ENCODE results near the gene CAMKMT. TPM values are rescaled to one million over a fixed set of nuclear protein-coding genes. Genes with fewer than 3 reads are reported as not detected.

CAMKMT gene
- total and polyA plus RNA-seq, 10 donors = 4.1 to 26.1 (median 11.0) TPM

GRCh38 chr2:44551497-44551896 lies 189.8 kb downstream of the CAMKMT start:
- Histone ChIP-seq H3K9me3 (no peaks in the 10 kb centered on the region), H3K27ac (no peak overlapping the region), H3K4me3 (no peak overlapping the region), H3K4me1 (no peaks in the 10 kb centered on the region), H3K36me3 (peaks cover 0 to 9% (median 0%) of the 10 kb centered on the region in 6 donors), H3K27me3 (replicated peaks in 1 of 7) (no peaks in the 10 kb centered on the region)
- WGBS, 5 donors = 79 to 93% (median 87%) methylated on average over 1 of the region's 1 CpG
- TF ChIP-seq CTCF (IDR thresholded peaks at IDR 0.05 in 8 of 11, conservative IDR thresholded peaks at IDR 0.05 in 3 of 11) = no peak
- TF ChIP-seq POLR2A (IDR thresholded peaks at IDR 0.05) = no peak
- no peak for TF ChIP-seq POLR2AphosphoS5 (IDR thresholded peaks at IDR 0.05)
- DNase-seq = no peak
- intact Hi-C loops (cut with DNase I; ENCODE audit: low total_unique reads) = no loop called here

GRCh38 chr2:44553456-44553855 lies 191.7 kb downstream of the CAMKMT start:
- Histone ChIP-seq H3K27me3 (replicated peaks in 1 of 7) (no peaks in the 10 kb centered on the region), H3K4me3 (no peak overlapping the region), H3K4me1 (no peaks in the 10 kb centered on the region), H3K36me3 (peaks cover 0 to 14% (median 0%) of the 10 kb centered on the region in 6 donors), H3K9me3 (no peaks in the 10 kb centered on the region), H3K27ac (no peak overlapping the region)
- 74 to 84% (median 83%) methylated on average over 4 of the region's 4 CpGs for WGBS, 5 donors
- intact Hi-C loops (cut with DNase I; ENCODE audit: low total_unique reads) = no loop called here
- DNase-seq = no peak
- TF ChIP-seq CTCF (IDR thresholded peaks at IDR 0.05 in 8 of 11, conservative IDR thresholded peaks at IDR 0.05 in 3 of 11) (no peak), POLR2A (IDR thresholded peaks at IDR 0.05) (no peak), POLR2AphosphoS5 (IDR thresholded peaks at IDR 0.05) (no peak)

GRCh38 chr2:44555700-44556099 lies 194.0 kb downstream of the CAMKMT start:
- H3K27ac ChIP-seq = no peak overlapping the region

GRCh38 chr2:44559108-44559507 lies 197.4 kb downstream of the CAMKMT start:
- Histone ChIP-seq H3K4me1 (no peaks in the 10 kb centered on the region), H3K9me3 (no peaks in the 10 kb centered on the region), H3K27ac (no peak overlapping the region), H3K36me3 (peaks cover 0 to 6% (median 0%) of the 10 kb centered on the region in 6 donors), H3K4me3 (no peak overlapping the region), H3K27me3 (replicated peaks in 1 of 7) (no peaks in the 10 kb centered on the region)
- intact Hi-C loops (cut with DNase I; ENCODE audit: low total_unique reads) = no loop called here
- no peak for DNase-seq
- WGBS, 5 donors = 33 to 39% (median 39%) methylated on average over 1 of the region's 1 CpG
- TF ChIP-seq POLR2A (IDR thresholded peaks at IDR 0.05) = no peak
- no peak for TF ChIP-seq POLR2AphosphoS5 (IDR thresholded peaks at IDR 0.05)
- no peak for TF ChIP-seq CTCF (IDR thresholded peaks at IDR 0.05 in 8 of 11, conservative IDR thresholded peaks at IDR 0.05 in 3 of 11)

More at GRCh38 chr2:44555700-44556099, 194.0 kb downstream of the CAMKMT start:
- Histone ChIP-seq H3K4me3 (no peak overlapping the region), H3K4me1 (no peaks in the 10 kb centered on the region), H3K27me3 (replicated peaks in 1 of 7) (no peaks in the 10 kb centered on the region), H3K9me3 (no peaks in the 10 kb centered on the region), H3K36me3 (peaks cover 0 to 6% (median 0%) of the 10 kb centered on the region in 6 donors)
- no peak for DNase-seq
- no peak for TF ChIP-seq CTCF (IDR thresholded peaks at IDR 0.05 in 8 of 11, conservative IDR thresholded peaks at IDR 0.05 in 3 of 11)
- intact Hi-C loops (cut with DNase I; ENCODE audit: low total_unique reads) = no loop called here

All from spleen (tissue), 11 donors.